GM18520 (cell line): ENCODE measurements around the gene NAA40.

ENCODE experiments used
- ATAC-seq: cut with Tn5 transposase; IDR thresholded peaks from one replicate; pipeline ENCODE4 v1.9.1; 2021; ENCODE audit not compliant: unreplicated experiment

The NAA40 gene

DNA sequence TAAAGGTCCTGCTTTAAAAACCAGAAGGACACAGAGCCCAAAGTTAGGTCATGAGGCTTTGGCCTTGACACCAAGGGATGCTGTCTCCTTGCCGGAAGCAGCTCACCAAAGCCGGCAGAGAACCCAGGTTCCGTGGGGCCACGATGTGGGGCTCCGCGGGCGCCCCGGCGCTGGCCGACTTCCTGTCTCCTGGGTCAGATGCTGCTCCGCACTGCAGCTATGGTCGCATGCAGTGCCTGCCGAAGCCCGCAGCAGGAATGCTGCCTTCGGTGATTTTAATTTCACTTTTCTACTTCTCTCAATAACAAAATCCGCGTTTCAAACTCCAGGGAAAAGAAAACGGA, 47.0 kb downstream of the NAA40 start:
- peak; percentile 15 for ATAC-seq

DNA sequence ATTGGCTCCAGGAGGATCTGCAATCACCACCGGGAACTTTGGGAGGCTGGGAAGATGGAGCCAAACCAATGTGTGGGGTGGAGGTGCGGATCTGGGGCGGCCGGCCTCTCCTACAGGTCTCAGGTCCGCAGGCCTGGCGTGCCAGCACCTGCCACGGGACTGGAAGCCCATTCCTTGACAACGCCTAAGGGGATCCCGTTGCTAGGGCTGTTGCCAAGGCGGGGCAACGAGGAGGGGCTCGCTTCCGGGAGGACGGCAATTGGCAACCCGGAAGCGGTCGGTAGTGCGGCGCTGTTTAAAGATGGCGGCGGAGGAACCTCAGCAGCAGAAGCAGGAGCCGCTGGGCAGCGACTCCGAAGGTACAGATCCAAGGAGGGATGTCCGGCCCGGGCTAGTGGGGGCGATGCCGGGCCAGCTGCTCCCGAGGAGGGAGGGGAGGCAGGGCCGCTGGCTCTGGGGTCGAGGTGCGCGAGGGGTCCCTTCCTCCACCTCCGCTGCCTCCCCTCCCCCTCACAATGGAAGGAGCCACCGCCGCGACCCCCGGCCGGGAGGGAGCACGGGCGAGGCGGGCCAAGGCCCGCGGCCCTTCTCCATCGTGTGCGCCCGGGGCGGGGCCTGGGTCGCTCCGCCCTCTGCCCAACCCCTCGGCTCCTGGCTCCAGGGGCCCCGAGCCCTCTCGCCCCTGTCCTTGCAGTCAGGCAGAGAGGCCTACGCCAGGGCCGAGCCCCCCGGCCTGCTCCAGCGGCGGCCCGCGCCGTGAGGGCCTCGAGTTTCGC, 47.5 kb downstream of the NAA40 start, which contains the start of gene OTUB1:
OTUB1 (plus strand) TSS at position 283 of the 776 bp plus-strand sequence; CDS start at position 302, 19 bp downstream.
- peak; percentile 74 for ATAC-seq

DNA sequence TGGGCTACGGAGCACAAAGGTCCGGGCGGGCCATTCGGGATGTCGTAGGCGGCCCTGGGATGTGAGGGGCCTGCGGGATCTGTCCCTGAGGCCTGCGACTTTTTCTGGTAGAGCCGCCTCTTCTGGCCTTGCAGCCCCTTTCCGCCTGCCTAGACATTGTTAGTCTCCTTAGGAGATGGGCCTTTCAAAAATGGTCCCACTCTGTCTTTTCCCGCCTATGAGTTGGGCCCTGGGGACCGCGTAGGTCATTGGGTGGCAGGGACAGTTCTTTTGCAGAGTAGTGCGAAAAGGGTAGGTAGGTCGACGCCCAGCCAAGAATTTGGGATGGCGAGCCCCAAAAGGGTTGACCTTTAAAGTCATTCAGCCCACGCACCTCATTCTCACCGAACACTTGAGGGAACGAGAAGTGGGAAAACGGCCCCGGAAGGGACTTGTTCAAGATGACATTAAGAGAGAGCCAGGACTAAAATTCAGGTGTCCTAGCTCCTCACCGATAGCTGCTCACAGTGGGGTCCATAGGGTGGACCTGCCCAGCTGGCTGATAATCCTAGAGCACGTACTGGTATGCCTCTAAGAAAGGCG, 48.2 kb downstream of the NAA40 start:
- ATAC-seq, result no peak

DNA sequence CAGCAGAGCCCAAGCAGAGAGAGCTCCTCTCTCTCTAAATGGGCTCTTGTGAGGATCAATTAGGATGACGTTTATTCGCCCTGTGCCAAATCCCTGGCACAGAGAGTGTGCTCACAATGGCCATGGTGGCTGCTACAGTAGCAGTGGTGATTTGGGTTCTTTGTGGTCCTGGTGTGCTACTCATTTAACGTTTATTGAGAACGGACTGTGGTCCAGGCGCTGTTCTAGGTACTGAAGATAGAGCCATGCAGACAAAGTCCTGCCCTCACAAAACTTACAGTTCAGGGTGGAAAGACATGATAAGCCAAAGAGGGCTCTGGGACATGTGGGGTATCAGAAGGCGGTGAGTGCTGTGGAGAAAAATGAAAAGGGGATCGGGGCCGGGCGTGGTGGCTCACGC, 52.8 kb downstream of the NAA40 start:
- no peak for ATAC-seq

DNA sequence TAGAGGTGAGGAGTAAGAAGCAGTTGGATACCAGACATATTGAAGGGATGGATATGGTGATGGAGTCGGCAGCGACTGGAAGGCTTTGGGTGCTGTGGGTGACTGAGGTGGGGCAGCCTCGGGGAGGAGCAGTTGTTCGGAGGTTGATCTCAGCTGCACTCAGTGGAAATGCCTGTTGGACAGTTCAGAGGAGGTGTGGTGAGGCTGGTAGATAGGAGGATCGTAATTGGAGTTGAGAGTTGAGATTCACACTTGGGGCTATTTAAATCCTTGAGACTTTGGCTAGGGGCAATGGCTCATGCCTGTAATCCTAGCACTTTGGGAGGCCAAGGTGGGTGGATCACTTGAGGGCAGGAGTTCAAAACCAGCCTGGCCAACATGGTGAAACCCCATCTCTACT, 54.3 kb downstream of the NAA40 start:
- no peak for ATAC-seq

DNA sequence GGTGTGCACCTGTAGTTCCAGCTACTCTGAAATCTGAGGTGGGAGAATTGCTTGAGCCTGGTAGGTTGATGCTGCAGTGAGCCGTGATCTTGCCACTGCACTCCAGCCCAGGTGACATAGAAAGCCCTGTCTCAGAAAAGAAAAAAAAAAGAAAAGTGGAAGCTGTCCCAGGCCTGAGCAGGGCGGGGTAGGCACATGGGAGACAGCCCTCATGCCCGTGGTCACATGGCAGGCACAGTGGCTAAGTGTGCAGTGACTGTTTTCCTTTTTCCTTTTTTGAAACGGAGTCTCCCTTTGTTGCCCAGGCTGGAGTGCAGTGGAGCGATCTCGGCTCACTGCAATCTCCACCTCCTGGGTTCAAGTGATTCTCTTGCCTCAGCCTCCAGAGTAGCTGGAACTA, 55.2 kb downstream of the NAA40 start:
- no peak for ATAC-seq

DNA sequence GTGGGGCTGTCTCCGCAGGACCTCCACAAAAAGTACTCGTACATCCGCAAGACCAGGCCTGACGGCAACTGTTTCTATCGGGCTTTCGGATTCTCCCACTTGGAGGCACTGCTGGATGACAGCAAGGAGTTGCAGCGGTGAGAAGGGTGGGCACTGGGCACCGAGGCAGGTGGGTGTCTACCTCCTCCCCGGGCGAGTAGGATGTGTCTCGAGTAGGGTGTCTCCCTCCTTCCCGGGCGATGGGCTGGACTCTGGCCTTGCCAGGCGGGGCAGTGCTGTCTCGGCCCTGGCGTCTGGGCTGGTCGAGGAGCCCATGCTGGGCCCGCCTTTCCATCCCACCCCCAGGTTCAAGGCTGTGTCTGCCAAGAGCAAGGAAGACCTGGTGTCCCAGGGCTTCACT, 57.7 kb downstream of the NAA40 start:
- ATAC-seq, result no peak

DNA sequence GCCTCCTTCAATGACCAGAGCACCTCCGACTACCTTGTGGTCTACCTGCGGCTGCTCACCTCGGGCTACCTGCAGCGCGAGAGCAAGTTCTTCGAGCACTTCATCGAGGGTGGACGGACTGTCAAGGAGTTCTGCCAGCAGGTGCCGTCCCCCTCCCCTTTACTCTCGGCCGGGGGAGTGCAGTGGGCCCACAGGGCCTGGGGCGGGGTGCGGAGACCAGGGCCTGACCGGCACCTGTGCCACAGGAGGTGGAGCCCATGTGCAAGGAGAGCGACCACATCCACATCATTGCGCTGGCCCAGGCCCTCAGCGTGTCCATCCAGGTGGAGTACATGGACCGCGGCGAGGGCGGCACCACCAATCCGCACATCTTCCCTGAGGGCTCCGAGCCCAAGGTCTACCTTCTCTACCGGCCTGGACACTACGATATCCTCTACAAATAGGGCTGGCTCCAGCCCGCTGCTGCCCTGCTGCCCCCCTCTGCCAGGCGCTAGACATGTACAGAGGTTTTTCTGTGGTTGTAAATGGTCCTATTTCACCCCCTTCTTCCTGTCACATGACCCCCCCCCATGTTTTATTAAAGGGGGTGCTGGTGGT, 58.4 kb downstream of the NAA40 start:
- ATAC-seq, result no peak

DNA sequence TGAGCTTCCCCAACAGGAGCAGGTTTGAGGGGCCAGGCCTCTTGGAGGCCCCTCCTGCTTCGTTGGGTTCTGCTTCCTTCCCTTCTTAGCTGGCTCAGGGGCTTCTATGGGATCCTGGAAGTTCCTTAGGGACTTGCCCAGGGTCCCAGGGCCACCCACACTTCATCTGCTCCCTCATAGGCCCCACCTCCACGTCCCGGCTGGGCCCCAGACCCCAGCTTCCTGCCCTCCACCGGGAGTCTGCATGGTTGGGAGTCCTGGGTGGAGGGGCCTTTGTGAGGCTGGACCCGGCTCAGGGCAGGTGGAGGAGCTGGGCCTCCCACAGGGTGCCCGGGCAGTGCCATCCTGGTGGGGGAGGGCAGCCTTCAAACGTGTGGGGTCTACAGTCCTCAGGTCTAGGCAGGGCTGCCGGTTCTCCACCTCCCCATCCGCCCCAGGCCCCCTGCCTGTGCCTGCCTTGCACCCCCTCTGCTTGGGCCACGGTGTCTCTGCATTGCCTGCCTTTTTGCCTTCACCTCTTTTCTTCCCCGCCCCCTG, 59.1 kb downstream of the NAA40 start:
- no peak for ATAC-seq

DNA sequence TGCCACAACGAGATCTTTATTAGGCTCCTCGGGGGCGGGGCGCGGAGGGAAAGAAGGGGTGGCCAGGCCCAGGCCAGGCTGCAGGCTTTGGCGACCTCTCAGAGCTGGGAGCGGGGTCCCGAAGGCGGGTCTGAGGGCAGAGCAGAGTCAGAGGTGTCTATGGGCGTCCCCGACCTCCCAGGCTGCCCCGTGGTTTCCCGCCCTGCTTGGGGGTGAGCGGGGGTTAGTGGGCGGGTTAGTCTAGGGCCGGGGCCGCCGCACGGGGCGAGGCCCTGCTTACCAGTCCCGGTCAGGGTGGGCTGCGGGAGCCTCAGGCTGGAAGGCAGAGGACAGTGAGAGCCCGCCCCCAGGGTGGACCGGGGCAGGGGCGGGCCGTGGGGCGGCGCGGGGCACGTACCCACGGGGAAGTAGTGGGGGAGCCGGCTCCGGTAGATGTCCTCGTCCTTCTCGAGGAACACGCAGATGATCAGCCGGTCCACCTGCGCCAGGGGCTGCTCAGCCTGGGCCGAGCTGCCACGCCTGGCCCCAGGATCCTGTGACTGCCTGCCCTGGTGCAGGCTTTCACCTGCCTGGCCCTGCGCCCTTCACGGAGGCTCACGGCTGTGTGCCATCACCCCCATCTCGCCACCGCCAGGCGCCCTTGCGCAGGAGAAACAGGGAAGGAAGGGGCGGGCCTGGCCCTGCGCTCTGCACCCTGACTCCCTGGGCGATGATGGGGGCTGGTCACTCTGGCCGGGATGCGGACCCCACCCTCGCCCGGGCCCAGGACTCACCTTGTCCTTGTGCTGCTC, 60.0 kb downstream of the NAA40 start:
- ATAC-seq, result no peak

DNA sequence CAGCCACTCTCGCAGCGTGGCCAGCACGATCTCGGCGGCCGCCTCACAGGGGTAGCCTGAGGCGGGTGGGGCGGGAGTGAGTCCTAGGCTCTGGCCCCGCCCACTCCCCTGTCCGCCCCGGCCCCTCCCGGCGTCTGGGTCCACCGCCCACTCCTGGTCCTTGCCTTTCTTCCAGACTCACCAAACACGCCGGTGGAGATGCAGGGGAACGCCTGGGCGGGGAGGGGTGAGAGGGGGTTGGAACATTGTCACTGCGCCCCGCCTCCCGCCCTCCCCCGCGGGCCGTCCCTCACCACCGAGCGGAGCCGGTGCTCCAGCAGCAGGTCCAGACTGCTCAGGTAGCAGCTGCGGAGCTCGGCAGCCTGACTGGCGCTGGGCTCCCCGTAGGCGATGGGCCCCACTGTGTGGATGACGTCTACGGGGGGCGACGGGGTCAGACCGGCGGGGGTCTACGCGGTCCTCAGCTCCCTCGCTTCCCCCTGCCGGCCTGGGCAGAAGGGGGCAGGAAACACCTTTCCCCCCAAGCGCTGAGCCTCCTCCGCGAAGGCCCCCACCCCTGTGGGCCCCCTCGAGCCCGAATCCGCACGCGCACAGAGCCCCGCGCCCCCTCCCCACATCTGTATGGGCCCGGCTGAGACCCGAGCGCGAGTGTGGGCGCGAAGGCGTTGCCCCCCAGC, 60.7 kb downstream of the NAA40 start:
- ATAC-seq, result no peak

DNA sequence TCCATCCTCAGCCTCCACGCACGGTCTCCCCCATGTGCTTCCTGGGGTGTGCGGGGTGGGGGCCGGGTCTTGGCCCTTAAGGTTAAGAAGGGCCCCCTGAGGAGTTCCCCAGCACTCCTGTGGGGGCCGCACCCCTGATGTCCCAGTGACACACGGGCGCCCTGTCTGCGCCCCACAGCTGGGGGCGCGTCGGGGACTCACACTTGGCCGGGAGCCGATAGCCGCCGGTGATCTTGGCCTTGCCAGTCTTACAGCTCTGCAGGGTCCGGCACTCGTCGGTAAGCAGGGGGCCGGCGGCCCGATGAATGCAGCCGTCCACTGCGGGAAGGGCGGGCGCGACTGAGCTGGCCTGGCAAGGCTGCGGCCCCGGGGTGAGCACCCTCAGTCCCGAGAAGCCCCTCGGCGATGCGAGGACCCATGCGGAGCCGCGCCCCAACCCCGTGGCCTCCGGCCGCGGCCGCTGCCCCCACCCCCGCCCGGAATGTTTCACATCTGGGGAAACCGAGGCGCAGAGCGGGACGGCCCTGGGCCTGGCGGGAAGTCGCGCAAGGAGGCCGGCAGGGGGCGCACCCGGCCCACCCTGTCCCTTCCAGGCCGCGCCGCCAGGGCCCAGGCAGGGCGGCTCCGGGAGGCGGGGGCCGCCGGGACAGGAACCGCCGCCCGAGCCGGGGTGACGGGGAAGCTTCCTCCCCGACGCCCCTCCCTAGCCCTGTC, 61.4 kb downstream of the NAA40 start:
- no peak for ATAC-seq

DNA sequence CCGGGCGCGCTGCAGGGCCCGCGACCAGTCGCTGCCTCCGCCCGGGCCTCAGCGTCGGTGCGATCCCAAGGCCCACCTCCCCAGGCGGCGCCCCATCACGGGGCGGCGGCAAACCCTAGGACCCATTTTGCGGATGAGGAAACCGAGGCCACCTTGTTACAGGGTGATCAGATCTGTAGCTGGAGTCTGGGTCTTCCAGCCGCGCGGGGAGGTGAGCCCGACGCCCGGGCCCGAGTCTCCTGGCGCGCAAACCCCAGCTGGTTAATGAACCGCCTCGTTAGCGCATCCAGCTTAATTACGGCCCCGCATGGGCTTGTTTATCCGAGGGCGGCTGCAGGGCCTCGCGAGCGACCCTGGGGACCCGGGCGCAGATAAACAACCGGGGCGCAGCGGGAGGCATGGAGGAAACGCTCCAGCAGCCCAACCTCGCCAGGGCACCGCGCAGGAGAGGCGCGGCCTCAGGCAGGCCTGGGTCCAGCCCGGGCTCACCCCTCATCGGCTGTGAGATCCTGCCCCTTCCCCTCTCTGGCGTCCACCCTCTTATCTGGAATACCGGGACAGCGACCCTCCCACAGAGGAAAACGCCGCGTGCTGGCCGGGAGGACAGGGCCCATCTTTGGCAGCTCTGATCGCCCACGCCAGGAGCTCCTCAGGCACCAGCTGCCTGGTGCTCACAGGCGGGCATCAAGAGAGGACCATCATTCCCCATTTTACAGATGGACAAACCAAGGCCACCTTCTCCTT, 62.1 kb downstream of the NAA40 start:
- no peak for ATAC-seq

DNA sequence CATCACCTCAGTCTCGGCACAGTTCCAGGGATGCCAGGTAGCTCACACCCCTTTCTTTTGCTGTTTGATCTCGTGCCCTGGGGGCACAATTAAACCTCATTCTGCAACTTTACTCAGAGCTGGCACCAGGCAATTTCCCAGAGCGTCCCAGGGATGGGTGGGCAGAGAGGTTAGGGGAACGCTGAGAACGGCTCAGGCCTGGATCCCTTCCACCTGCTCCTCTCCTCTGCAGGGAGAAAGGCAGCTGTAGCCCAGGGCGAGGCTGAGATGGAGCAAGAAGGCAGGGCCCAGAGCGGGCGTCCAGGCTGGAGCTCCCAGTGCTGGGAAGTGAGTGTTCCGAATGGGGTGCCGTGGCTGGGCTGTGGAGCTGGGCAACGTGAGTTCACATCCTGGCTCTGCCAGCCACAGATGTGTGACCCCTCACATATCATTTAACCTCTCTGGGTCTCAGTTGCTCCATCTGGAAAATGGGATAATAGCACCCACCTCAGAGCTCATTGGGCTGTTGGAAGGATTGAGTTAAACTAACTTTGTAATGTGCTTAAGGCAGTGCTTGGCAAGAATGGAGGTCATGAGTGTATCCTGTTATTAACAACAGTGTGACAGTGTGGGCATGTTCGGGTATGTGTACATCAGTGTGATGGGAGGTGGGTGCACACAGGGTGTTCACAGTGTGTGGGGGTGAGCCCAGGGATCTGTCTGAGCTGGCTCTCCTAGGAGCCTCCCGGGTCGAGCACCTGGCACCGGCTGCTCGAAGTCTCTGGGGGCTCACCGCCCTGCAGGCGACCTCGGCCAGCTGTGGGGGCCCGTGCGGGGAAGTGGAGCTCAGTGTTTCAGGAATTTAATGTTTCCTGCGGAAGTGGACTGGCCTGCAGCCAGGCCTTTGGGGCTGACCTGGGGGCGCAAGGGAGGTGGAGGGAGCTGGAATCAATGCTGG, 63.0 kb downstream of the NAA40 start:
- ATAC-seq, result no peak

DNA sequence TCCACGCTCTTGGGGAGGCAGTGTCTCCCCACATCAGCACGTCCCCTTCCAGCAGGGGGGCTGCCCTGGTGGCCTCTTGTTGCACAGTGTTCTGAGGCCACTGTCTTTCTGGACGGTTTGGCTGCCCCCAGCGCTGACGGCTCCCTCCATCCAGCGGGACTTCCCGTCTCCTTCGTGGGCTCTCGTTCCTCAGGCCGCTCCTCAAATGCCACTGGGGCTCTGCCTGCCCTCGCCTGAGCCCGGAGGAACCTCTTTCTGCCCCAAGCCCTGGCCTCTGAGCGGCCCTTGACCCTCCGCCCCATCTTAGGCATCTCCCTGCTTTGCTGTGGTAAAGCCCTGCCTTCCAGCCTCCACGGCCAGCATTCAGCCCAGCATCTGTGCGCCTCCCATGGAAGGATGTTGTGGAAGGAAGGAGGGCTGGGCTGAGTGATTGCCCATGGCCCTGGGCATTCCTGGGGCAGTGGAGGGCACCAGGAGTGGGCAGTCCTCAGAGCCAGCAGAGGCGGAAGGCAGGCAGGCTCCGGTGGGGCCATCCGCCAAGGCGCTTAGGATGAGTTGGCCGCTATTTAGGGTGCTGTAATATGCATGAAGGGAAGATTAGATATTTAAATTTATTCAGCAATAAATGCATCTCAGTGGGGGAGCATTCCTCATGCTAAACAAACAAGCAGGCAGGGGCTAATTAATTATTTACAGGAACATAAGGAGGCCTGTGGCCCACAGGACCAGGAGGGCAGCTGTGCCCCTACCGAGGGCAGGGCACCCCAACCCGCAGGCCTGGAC, 65.2 kb downstream of the NAA40 start:
- no peak for ATAC-seq

DNA sequence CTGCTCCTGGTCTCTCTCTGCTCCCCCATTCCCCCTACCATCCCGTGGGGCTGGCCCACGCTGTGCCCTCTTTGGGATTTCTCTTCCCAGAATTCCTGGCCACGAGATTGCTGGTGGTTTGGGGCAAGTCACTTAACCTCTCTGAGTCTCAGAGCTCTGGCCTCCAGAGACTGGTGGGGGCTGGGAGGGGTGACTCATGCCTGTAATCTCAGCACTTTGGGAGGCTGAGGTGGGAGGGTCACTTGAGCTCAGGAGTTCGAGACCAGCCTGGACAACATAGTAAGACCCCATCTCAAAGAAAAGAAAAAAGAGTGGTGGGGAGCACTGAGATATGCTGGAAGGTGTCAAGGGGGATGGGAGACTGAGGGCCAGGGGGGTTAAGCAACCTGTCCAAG, 65.8 kb downstream of the NAA40 start:
- ATAC-seq, result no peak

DNA sequence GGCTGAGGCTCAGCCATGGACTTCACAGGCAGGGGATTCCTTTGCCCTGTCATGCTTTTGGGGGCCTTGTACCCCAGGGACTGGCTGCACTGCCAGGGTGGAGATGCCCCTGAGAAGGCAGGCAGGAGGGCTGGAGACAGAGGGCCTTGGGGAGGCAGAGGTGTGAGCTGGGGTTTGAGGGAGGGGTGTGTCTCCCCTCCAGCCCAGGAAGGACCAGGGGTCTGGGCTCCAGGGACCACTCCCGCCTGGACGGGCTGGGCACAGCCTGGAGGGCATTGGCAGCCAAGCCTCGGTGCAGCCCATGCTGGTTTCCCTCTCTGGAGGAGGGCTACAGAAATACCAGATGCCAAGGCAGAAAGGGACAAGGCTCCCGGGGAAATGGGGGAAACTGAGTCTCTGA, 66.9 kb downstream of the NAA40 start:
- ATAC-seq, result no peak

DNA sequence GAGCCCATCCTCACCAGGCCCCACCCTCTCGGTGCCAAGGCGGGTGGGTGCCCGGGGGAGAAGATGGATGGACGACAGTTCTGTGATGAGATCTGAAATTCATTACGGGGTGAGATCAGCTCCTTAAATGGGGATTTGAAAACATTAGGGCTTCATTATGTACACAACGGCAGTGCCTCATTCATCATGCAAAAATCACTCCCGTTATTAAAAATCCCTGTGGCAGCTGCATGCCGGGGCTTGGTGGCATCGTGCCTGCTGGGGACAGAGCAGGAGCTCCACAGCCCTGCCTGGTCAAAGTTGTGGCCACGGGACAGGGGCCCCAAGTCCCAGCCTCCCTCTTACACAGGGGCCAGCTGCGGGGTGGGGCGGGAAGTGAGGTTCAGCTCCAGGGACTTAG, 67.6 kb downstream of the NAA40 start:
- no peak for ATAC-seq
